Liver (tissue), 9 donors: ENCODE results near the gene CAT. TPM values are rescaled to one million over a fixed set of nuclear protein-coding genes. Genes with fewer than 3 reads are reported as not detected.

Experiments
- DNase-seq: peaks from one replicate; pipeline ENCODE4 v3.0.0-alpha.2; 2017; ENCODE audit warnings: low spot score
- H3K27ac ChIP-seq, 2 donors: one replicate each; pipeline ENCODE4 v1.7.0; 2013; ENCODE audit warnings: inconsistent platforms in 2 of 2, low read length in 2 of 2, control low read depth in 1 of 2, low read depth in 1 of 2, mild to moderate bottlenecking in 1 of 2
- H3K27me3 ChIP-seq, 4 donors: one replicate each; pipeline versions ENCODE4 v1.6.1 to v1.7.0; 2013; ENCODE audit warnings: low read length in 3 of 4, inconsistent platforms in 1 of 4, mild to moderate bottlenecking in 1 of 4, moderate library complexity in 1 of 4; ENCODE audit not compliant: control insufficient read depth in 4 of 4, insufficient read depth in 4 of 4
- H3K36me3 ChIP-seq, 4 donors: one replicate each; pipeline versions ENCODE4 v1.6.1 to v1.7.0; 2013; ENCODE audit warnings: low read length in 3 of 4, mild to moderate bottlenecking in 3 of 4, low read depth in 1 of 4, moderate library complexity in 1 of 4; ENCODE audit not compliant: control insufficient read depth in 4 of 4, insufficient read depth in 3 of 4
- H3K4me1 ChIP-seq, 4 donors: one replicate each; pipeline versions ENCODE4 v1.6.1 to v1.7.0; 2013; ENCODE audit warnings: low read length in 3 of 4, mild to moderate bottlenecking in 3 of 4, moderate library complexity in 1 of 4; ENCODE audit not compliant: control insufficient read depth in 4 of 4, insufficient read depth in 4 of 4
- H3K4me3 ChIP-seq, 3 donors: one replicate each; pipeline versions ENCODE4 v1.6.1 to v1.7.0; 2013; ENCODE audit warnings: low read length in 3 of 3, control low read depth in 1 of 3, low read depth in 1 of 3, mild to moderate bottlenecking in 1 of 3
- H3K9ac ChIP-seq, 2 donors: one replicate each; pipeline ENCODE4 v1.7.0; 2013; ENCODE audit warnings: low read length in 2 of 2, mild to moderate bottlenecking in 2 of 2, moderate library complexity in 2 of 2, control low read depth in 1 of 2, low read depth in 1 of 2
- H3K9me3 ChIP-seq, 4 donors: one replicate each; pipeline versions ENCODE4 v1.6.1 to v1.7.0; 2013; ENCODE audit warnings: low read length in 3 of 4; ENCODE audit not compliant: control insufficient read depth in 4 of 4
- ATF3 ChIP-seq: IDR thresholded peaks from 2 replicates; pipeline ENCODE4 v1.6.1; 2016; ENCODE audit warnings: antibody characterized with exemption
- CTCF ChIP-seq: fragments of 150-350 bp; IDR thresholded peaks from 2 replicates; pipeline ENCODE4 v1.5.1; 2017; ENCODE audit warnings: improper control_type of control experiment, low read depth, low read length; ENCODE audit not compliant: missing input control
- FOXA1 ChIP-seq: IDR thresholded peaks from 2 replicates; pipeline ENCODE4 v1.6.1; 2016; ENCODE audit warnings: antibody characterized with exemption
- HNF4A ChIP-seq, 2 donors: conservative IDR thresholded peaks; 2 replicates each; pipeline ENCODE4 v1.6.1; 2016; ENCODE audit warnings: antibody characterized with exemption in 2 of 2, mild to moderate bottlenecking in 2 of 2
- HNF4G ChIP-seq: IDR thresholded peaks from 2 replicates; pipeline ENCODE4 v1.6.1; 2016; ENCODE audit warnings: antibody characterized with exemption
- JUND ChIP-seq, 2 donors: IDR thresholded peaks; 2 replicates each; pipeline ENCODE4 v1.6.1; 2016; ENCODE audit warnings: antibody characterized with exemption in 2 of 2
- MAX ChIP-seq: IDR thresholded peaks from 2 replicates; pipeline ENCODE4 v1.6.1; 2016; ENCODE audit warnings: antibody characterized with exemption
- NR2F2 ChIP-seq: IDR thresholded peaks from 2 replicates; pipeline ENCODE4 v1.6.1; 2016; ENCODE audit warnings: antibody characterized with exemption
- RAD21 ChIP-seq, 2 donors: IDR thresholded peaks; 2 replicates each; pipeline ENCODE4 v1.6.1; 2016; ENCODE audit warnings: antibody characterized with exemption in 2 of 2, mild to moderate bottlenecking in 2 of 2
- RXRA ChIP-seq, 2 donors: IDR thresholded peaks; 2 replicates each; pipeline ENCODE4 v1.6.1; 2017 to 2018; ENCODE audit warnings: antibody characterized with exemption in 2 of 2, mild to moderate bottlenecking in 1 of 2
- SP1 ChIP-seq: IDR thresholded peaks from 2 replicates; pipeline ENCODE4 v1.6.1; 2018; ENCODE audit warnings: antibody characterized with exemption, mild to moderate bottlenecking
- TAF1 ChIP-seq: conservative IDR thresholded peaks from 2 replicates; pipeline ENCODE4 v1.6.1; 2016; ENCODE audit warnings: antibody characterized with exemption, mild to moderate bottlenecking
- YY1 ChIP-seq: IDR thresholded peaks from 2 replicates; pipeline ENCODE4 v1.6.1; 2016; ENCODE audit warnings: antibody characterized with exemption, mild to moderate bottlenecking
- ZBTB33 ChIP-seq: IDR thresholded peaks from 2 replicates; pipeline ENCODE4 v1.6.1; 2016; ENCODE audit warnings: antibody characterized with exemption
- WGBS: extraction: QIAGEN DNeasy Blood & Tissue Kit; methylation state at CpG from one replicate; pipeline ENCODE4 v1.1.7; 2013; 5-methylcytosine and 5-hydroxymethylcytosine counted together
- polyA plus RNA-seq, 2 donors: library from polyadenylated mRNA; stranded (reverse) in 1 of 2; unstranded in 1 of 2; fragments of 200-250 nt in 1 of 2; fragments of >200 nt in 1 of 2; fragmentation: Nextera tagmentation in 1 of 2; extraction: Ambion mirVana in 1 of 2; gene quantifications; one replicate each; pipeline versions ENCODE4 v1.2.1 to v1.2.3, GENCODE V29; 2013 to 2015
- total RNA-seq, 2 donors: library from RNA; depleted of rRNA; stranded (reverse); fragments of >200 nt; gene quantifications; one replicate each; pipeline ENCODE4 v1.2.3, GENCODE V29; 2014
- donor health status: healthy.
- donor health status: healthy.
- donor health status: healthy.
- donor health status: healthy.
- donor health status: healthy.

Gene CAT
- total and polyA plus RNA-seq, 4 donors = 270 to 620 (median 388) TPM

- WGBS = 97% methylated on average over 3 of the region's 3 CpGs
- peaks cover 6 to 30% (median 25%) of the 10 kb centered on the region in 4 donors for H3K4me1 ChIP-seq
Observed at GRCh38 chr11:34502949-34503348, 64.2 kb downstream of the CAT start.

GRCh38 chr11:34505874-34506273 lies 67.1 kb downstream of the CAT start:
- H3K4me1 ChIP-seq = peaks cover 6 to 29% (median 24%) of the 10 kb centered on the region in 4 donors
- TF ChIP-seq MAX = no peak
- no peak for TF ChIP-seq TAF1
- TF ChIP-seq RXRA (IDR thresholded peaks at IDR 0.05) = peak in 1 of 2 donors; percentile 14
- no peak for TF ChIP-seq ATF3
- no peak for TF ChIP-seq YY1
- TF ChIP-seq RAD21 (IDR thresholded peaks at IDR 0.05) = no peak
- TF ChIP-seq SP1 = no peak
- peak in 1 of 2 donors; percentile 17 for TF ChIP-seq HNF4A (conservative IDR thresholded peaks at IDR 0.05)
- DNase-seq = no peak
- no peaks in the 10 kb centered on the region for H3K27me3 ChIP-seq
- no peaks in the 10 kb centered on the region for H3K9me3 ChIP-seq
- H3K27ac ChIP-seq = no peak overlapping the region
- WGBS = 76% methylated on average over 5 of the region's 5 CpGs
- no peaks in the 10 kb centered on the region for H3K36me3 ChIP-seq
- no peak overlapping the region for H3K4me3 ChIP-seq
- no peak overlapping the region for H3K9ac ChIP-seq

More at GRCh38 chr11:34502949-34503348, 64.2 kb downstream of the CAT start:
- no peak for DNase-seq
- no peaks in the 10 kb centered on the region for H3K36me3 ChIP-seq
- H3K4me3 ChIP-seq = no peak overlapping the region
- no peaks in the 10 kb centered on the region for H3K9me3 ChIP-seq
- no peak for TF ChIP-seq CTCF
- no peak for TF ChIP-seq RXRA (IDR thresholded peaks at IDR 0.05)
- no peak for TF ChIP-seq ZBTB33
- no peak for TF ChIP-seq JUND (IDR thresholded peaks at IDR 0.05)
- no peak overlapping the region for H3K27ac ChIP-seq
- H3K9ac ChIP-seq = no peak overlapping the region
- H3K27me3 ChIP-seq = no peaks in the 10 kb centered on the region

GRCh38 chr11:34507156-34507555 lies 68.4 kb downstream of the CAT start:
- no peak overlapping the region for H3K9ac ChIP-seq
- no peaks in the 10 kb centered on the region for H3K9me3 ChIP-seq
- no peak overlapping the region for H3K27ac ChIP-seq
- 96% methylated on average over 6 of the region's 6 CpGs for WGBS
- no peaks in the 10 kb centered on the region for H3K36me3 ChIP-seq
- no peak overlapping the region for H3K4me3 ChIP-seq
- H3K27me3 ChIP-seq = no peaks in the 10 kb centered on the region
- H3K4me1 ChIP-seq = peaks cover 5 to 16% (median 13%) of the 10 kb centered on the region in 4 donors
- TF ChIP-seq JUND (IDR thresholded peaks at IDR 0.05) (no peak), MAX (no peak), HNF4A (conservative IDR thresholded peaks at IDR 0.05) (no peak), RAD21 (IDR thresholded peaks at IDR 0.05) (no peak), RXRA (IDR thresholded peaks at IDR 0.05) (no peak), FOXA1 (no peak), ZBTB33 (no peak), CTCF (no peak), NR2F2 (no peak), YY1 (no peak), HNF4G (no peak)
- DNase-seq = no peak
